ENCODE measurements around the gene AVPR1B. TPM values are rescaled to one million over a fixed set of nuclear protein-coding genes. Genes with fewer than 3 reads are reported as not detected.

Gene AVPR1B
- total and polyA plus RNA-seq, 4 donors = not detected

DNA sequence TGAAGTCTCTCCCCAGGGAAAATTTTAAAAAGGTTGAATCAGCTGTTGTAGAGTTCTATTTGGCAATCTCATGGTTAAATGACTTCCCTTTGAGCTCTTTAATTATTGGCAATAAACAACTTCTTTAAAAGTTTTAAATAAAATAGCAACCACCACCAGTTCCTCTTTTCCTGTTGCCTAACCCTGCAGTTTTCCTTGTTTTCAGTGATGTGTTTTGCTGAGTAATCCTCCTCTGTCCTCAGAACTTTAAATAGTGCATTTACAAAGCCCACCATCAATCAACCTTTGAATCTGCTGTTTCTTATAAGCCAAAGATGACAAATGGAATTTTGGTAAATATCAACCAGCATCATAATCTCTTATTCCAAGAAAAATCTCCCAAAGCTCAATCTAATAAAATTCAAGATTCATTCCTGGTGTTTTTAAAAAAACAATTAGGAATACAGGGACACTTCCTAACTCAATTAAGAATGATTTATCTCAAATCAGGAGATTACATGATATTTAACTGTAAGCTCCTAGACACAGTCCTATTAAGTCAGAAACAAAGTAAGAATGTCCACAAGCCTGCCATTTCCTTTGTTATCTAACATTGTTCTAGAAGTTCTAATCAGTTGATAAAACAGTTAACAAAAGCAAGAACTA is 14.8 kb downstream of the AVPR1B start:
- H3K9ac ChIP-seq (ENCODE audit: insufficient read depth in 1 of 2, low read length in 2 of 2) = no peak overlapping the region
- peaks cover 0 to 2% (median 0%) of the 10 kb centered on the region in 5 donors for H3K4me1 ChIP-seq (ENCODE audit: control insufficient read depth in 5 of 5, insufficient read depth in 5 of 5, low read length in 5 of 5)
- no peaks in the 10 kb centered on the region for H3K27me3 ChIP-seq (ENCODE audit: control insufficient read depth in 3 of 3, insufficient read depth in 3 of 3, low read length in 2 of 3)
- ATAC-seq (ENCODE audit: insufficient read depth, low FRiP score) (no peak), DNase-seq (no peak)
- H3K27ac ChIP-seq (ENCODE audit: low read depth in 1 of 2, low read length in 1 of 2) = no peak overlapping the region
- H3K36me3 ChIP-seq (ENCODE audit: control insufficient read depth in 4 of 4, insufficient read depth in 4 of 4, low read length in 4 of 4) = no peaks in the 10 kb centered on the region
- H3K4me3 ChIP-seq = no peak overlapping the region
- H3K9me3 ChIP-seq (ENCODE audit: control insufficient read depth in 4 of 4, insufficient read depth in 3 of 4, low read length in 3 of 4) = no peaks in the 10 kb centered on the region
- TF ChIP-seq, protein P1, sequence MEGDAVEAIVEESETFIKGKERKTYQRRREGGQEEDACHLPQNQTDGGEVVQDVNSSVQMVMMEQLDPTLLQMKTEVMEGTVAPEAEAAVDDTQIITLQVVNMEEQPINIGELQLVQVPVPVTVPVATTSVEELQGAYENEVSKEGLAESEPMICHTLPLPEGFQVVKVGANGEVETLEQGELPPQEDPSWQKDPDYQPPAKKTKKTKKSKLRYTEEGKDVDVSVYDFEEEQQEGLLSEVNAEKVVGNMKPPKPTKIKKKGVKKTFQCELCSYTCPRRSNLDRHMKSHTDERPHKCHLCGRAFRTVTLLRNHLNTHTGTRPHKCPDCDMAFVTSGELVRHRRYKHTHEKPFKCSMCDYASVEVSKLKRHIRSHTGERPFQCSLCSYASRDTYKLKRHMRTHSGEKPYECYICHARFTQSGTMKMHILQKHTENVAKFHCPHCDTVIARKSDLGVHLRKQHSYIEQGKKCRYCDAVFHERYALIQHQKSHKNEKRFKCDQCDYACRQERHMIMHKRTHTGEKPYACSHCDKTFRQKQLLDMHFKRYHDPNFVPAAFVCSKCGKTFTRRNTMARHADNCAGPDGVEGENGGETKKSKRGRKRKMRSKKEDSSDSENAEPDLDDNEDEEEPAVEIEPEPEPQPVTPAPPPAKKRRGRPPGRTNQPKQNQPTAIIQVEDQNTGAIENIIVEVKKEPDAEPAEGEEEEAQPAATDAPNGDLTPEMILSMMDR (IDR thresholded peaks at IDR 0.05; ENCODE audit: control extremely low read depth, extremely low read depth) = no peak

- no peak for ATAC-seq (ENCODE audit: insufficient read depth, low FRiP score)
- no peak overlapping the region for H3K27ac ChIP-seq (ENCODE audit: low read depth in 1 of 2, low read length in 1 of 2)
- H3K4me1 ChIP-seq (ENCODE audit: control insufficient read depth in 5 of 5, insufficient read depth in 5 of 5, low read length in 5 of 5) = peaks cover 0 to 2% (median 0%) of the 10 kb centered on the region in 5 donors
- no peaks in the 10 kb centered on the region for H3K9me3 ChIP-seq (ENCODE audit: control insufficient read depth in 4 of 4, insufficient read depth in 3 of 4, low read length in 3 of 4)
- no peaks in the 10 kb centered on the region for H3K27me3 ChIP-seq (ENCODE audit: control insufficient read depth in 3 of 3, insufficient read depth in 3 of 3, low read length in 2 of 3)
- H3K9ac ChIP-seq (ENCODE audit: insufficient read depth in 1 of 2, low read length in 2 of 2) = no peak overlapping the region
- no peak overlapping the region for H3K4me3 ChIP-seq
- H3K36me3 ChIP-seq (ENCODE audit: control insufficient read depth in 4 of 4, insufficient read depth in 4 of 4, low read length in 4 of 4) = no peaks in the 10 kb centered on the region
- no peak for DNase-seq
- 63 to 74% methylated on average over 6 of the region's 6 CpGs for WGBS, 2 donors
- TF ChIP-seq, protein P1 (IDR thresholded peaks at IDR 0.05; ENCODE audit: control extremely low read depth, extremely low read depth) = no peak
Measured at GRCh38 chr1:206101351-206102045, 15.7 kb downstream of the AVPR1B start.

DNA sequence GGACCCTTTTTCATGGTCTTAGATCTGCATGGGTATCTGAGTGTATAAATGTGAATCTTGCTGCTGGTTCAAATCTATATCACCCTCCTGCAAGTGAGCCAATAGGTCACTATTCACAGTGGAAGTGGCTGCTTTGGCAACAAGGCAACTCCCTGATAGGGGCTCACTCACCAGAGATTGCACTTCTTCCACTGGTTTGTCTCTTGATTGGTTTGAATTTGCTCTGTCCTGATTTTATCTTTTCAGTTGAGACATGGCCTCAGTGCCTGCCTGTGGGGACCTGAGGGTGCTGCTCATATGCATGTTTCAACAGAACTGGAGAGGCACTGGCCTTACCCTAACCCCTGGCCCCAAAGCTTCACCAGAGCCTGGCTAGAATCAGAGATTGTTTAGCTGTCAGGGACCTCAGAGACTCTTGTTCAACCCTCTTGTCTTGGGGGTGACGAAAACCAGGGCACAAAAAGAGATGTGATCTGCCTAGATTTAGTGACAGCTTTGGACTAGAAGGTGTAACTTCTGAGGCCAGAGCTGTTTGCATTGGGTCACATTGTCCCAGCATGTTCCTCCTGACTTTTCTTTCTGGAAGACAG is 16.9 kb downstream of the AVPR1B start:
- Histone ChIP-seq H3K9ac (ENCODE audit: insufficient read depth in 1 of 2, low read length in 2 of 2) (no peak overlapping the region), H3K36me3 (ENCODE audit: control insufficient read depth in 4 of 4, insufficient read depth in 4 of 4, low read length in 4 of 4) (no peaks in the 10 kb centered on the region), H3K27me3 (ENCODE audit: control insufficient read depth in 3 of 3, insufficient read depth in 3 of 3, low read length in 2 of 3) (no peaks in the 10 kb centered on the region), H3K9me3 (ENCODE audit: control insufficient read depth in 4 of 4, insufficient read depth in 3 of 4, low read length in 3 of 4) (no peaks in the 10 kb centered on the region), H3K27ac (ENCODE audit: low read depth in 1 of 2, low read length in 1 of 2) (no peak overlapping the region), H3K4me1 (ENCODE audit: control insufficient read depth in 5 of 5, insufficient read depth in 5 of 5, low read length in 5 of 5) (no peaks in the 10 kb centered on the region), H3K4me3 (no peak overlapping the region)
- WGBS, 2 donors = 72 to 76% methylated on average over 1 of the region's 1 CpG
- no peak for ATAC-seq (ENCODE audit: insufficient read depth, low FRiP score)
- TF ChIP-seq, protein P1 (IDR thresholded peaks at IDR 0.05; ENCODE audit: control extremely low read depth, extremely low read depth) = no peak
- DNase-seq = no peak
